ENCODE results near the gene RAPGEF1. TPM values are rescaled to one million over a fixed set of nuclear protein-coding genes. Genes with fewer than 3 reads are reported as not detected.

The RAPGEF1 gene
- total and polyA plus RNA-seq, 2 donors (not counting 1 experiment from before 2014, with no cell fraction given) = 33.3 to 42.8 TPM

GRCh38 chr9:131528186-131528585, 211.7 kb downstream of the RAPGEF1 start:
- Histone ChIP-seq H3K27ac (ENCODE audit: insufficient read depth, low read length) (no peak overlapping the region), H3K9me3 (ENCODE audit: control insufficient read depth, insufficient read depth, low read depth, low read length) (no peaks in the 10 kb centered on the region), H4K20me1 (ENCODE audit: control insufficient read depth, extremely low read depth, insufficient read depth, low read length) (no peaks in the 10 kb centered on the region), H2AFZ (ENCODE audit: low read length) (no peak overlapping the region), H3K4me1 (ENCODE audit: control insufficient read depth, extremely low read depth, insufficient read depth, low read length) (peaks cover 2% of the 10 kb centered on the region), H3K79me2 (ENCODE audit: control insufficient read depth, insufficient read depth, low read length) (peaks cover 12% of the 10 kb centered on the region), H3K36me3 (ENCODE audit: control insufficient read depth, insufficient read depth, low read length) (peaks cover 26% of the 10 kb centered on the region), H3K4me3 (replicated peaks in 1 of 4; ENCODE audit: control extremely low read depth in 1 of 4, insufficient read depth in 1 of 4, low read depth in 3 of 4, low read length in 4 of 4) (no peak overlapping the region), H3K9ac (ENCODE audit: insufficient read depth, low read length) (no peak overlapping the region), H3K27me3 (ENCODE audit: control insufficient read depth, insufficient read depth, low read length) (no peaks in the 10 kb centered on the region), H3K4me2 (ENCODE audit: extremely low read depth, insufficient read depth, low read length) (no peak overlapping the region)
- DNase-seq (ENCODE audit: low read depth in 2 of 2) = no peak
- TF ChIP-seq CTCF (conservative IDR thresholded peaks at IDR 0.05 in 1 of 2, IDR thresholded peaks at IDR 0.05 in 1 of 2; ENCODE audit: low read depth in 1 of 2, low read length in 2 of 2) = no peak
- no peak for TF ChIP-seq EZH2 (IDR thresholded peaks at IDR 0.05; ENCODE audit: low read length, missing control alignments)

Other genes starting within 250 kb of the RAPGEF1 start
- 24.9 and 36.7 TPM in 2 replicates for gene POMT1, start 237.2 kb downstream of the RAPGEF1 start, total RNA-seq
- gene POMT1, start 237.2 kb downstream of the RAPGEF1 start, polyA plus RNA-seq = 17.7 and 22.6 TPM in 2 replicates
- gene UCK1, start 208.8 kb downstream of the RAPGEF1 start, total RNA-seq = 20.3 and 22.3 TPM in 2 replicates
- 20.9 and 25.9 TPM in 2 replicates for gene UCK1, start 208.8 kb downstream of the RAPGEF1 start, polyA plus RNA-seq
- gene PRRT1B, start 194.6 kb downstream of the RAPGEF1 start, total RNA-seq = not detected in 2 replicates
- gene PRRT1B, start 194.6 kb downstream of the RAPGEF1 start, polyA plus RNA-seq = not detected in 2 replicates

All from fibroblast of lung (primary cell).